Ishikawa (cell line): Measurements from ENCODE around the gene NT5C2.

Experiments used
- CEBPB ChIP-seq: IDR thresholded peaks from 2 replicates; pipeline ENCODE4 v1.6.1; 2012
- CREB1 ChIP-seq: IDR thresholded peaks from 2 replicates; pipeline ENCODE4 v1.6.1; 2012; ENCODE audit warnings: low read depth
- EGR1 ChIP-seq: IDR thresholded peaks from 2 replicates; pipeline ENCODE4 v1.6.1; 2012
- EP300 ChIP-seq: IDR thresholded peaks from 2 replicates; pipeline ENCODE4 v1.6.1; 2012; ENCODE audit warnings: borderline replicate concordance
- FOXM1 ChIP-seq: IDR thresholded peaks from 2 replicates; pipeline ENCODE4 v1.6.1; 2012; ENCODE audit warnings: low read depth, borderline replicate concordance
- NFIC ChIP-seq: IDR thresholded peaks from 2 replicates; pipeline ENCODE4 v1.6.1; 2012
- RAD21 ChIP-seq: IDR thresholded peaks from 2 replicates; pipeline ENCODE4 v1.6.1; 2012; ENCODE audit warnings: low read depth
- TAF1 ChIP-seq: IDR thresholded peaks from 2 replicates; pipeline ENCODE4 v1.6.1; 2012; ENCODE audit warnings: low read depth, mild to moderate bottlenecking
- TCF12 ChIP-seq: IDR thresholded peaks from 2 replicates; pipeline ENCODE4 v1.6.1; 2012; ENCODE audit warnings: low read depth
- TEAD4 ChIP-seq: IDR thresholded peaks from 2 replicates; pipeline ENCODE4 v1.6.1; 2012
- USF1 ChIP-seq: IDR thresholded peaks from 2 replicates; pipeline ENCODE4 v1.6.1; 2012
- YY1 ChIP-seq: IDR thresholded peaks from 2 replicates; pipeline ENCODE4 v1.6.1; 2012; ENCODE audit warnings: low read depth
- ZBTB7A ChIP-seq: IDR thresholded peaks from 2 replicates; pipeline ENCODE4 v1.6.1; 2012; ENCODE audit warnings: low read depth
- TF ChIP-seq, protein P1 (sequence below): IDR thresholded peaks from 2 replicates; pipeline ENCODE4 v1.6.1; 2012
- TF ChIP-seq, protein P2 (sequence below): IDR thresholded peaks from 2 replicates; pipeline ENCODE4 v1.6.1; 2012; ENCODE audit warnings: low read depth, mild to moderate bottlenecking

NT5C2 gene

DNA sequence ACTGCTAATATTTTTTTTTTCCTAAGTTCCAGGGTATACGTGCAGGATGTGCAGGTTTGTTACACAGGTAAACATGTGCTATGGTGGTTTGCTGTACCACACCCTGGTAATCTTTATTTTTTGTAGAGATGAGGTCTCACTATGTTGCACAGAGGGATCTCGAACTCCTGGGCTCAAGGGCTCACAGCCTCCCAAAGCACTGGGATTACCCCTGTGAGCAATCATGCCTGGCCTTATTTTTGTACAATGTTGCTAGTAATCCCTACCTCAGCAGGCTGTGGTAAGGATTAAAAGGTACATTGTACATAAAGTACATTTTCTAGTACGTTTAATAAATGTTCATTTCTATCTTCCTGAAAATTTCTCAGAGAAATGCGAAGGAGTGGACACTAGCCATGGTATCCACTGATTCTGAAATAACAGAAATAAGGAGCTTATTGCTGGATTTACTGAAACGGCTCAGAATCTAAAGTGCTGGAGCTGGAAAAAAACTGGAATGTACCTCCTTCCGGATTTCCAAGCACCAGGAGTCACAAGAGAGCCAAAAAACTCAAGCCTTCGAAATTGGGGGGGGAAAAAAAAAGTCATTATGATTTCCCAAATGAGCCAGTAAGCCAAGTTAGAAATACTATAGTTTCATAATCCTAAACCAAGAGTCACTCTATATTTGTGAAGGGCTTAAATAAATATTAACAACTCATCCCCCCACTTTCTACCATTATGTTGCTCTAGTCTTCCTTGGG is 69.6 kb downstream of the NT5C2 start:
- TF ChIP-seq EP300 (no peak), CREB1 (no peak), NFIC (no peak), RAD21 (no peak), TAF1 (no peak), TCF12 (no peak), EGR1 (no peak), YY1 (no peak), USF1 (no peak), ZBTB7A (no peak), CEBPB (no peak)
- TF ChIP-seq, protein P1, sequence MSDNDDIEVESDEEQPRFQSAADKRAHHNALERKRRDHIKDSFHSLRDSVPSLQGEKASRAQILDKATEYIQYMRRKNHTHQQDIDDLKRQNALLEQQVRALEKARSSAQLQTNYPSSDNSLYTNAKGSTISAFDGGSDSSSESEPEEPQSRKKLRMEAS = no peak
- TF ChIP-seq, protein P2, sequence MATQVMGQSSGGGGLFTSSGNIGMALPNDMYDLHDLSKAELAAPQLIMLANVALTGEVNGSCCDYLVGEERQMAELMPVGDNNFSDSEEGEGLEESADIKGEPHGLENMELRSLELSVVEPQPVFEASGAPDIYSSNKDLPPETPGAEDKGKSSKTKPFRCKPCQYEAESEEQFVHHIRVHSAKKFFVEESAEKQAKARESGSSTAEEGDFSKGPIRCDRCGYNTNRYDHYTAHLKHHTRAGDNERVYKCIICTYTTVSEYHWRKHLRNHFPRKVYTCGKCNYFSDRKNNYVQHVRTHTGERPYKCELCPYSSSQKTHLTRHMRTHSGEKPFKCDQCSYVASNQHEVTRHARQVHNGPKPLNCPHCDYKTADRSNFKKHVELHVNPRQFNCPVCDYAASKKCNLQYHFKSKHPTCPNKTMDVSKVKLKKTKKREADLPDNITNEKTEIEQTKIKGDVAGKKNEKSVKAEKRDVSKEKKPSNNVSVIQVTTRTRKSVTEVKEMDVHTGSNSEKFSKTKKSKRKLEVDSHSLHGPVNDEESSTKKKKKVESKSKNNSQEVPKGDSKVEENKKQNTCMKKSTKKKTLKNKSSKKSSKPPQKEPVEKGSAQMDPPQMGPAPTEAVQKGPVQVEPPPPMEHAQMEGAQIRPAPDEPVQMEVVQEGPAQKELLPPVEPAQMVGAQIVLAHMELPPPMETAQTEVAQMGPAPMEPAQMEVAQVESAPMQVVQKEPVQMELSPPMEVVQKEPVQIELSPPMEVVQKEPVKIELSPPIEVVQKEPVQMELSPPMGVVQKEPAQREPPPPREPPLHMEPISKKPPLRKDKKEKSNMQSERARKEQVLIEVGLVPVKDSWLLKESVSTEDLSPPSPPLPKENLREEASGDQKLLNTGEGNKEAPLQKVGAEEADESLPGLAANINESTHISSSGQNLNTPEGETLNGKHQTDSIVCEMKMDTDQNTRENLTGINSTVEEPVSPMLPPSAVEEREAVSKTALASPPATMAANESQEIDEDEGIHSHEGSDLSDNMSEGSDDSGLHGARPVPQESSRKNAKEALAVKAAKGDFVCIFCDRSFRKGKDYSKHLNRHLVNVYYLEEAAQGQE = no peak

GRCh38 chr10:103120977-103121735 is 71.9 kb downstream of the NT5C2 start:
- TF ChIP-seq YY1 = no peak
- TF ChIP-seq CEBPB = peak; percentile 29; the same call in 1 of the 2 replicates

- TF ChIP-seq CREB1 (no peak), FOXM1 (no peak), CEBPB (no peak), ZBTB7A (no peak), YY1 (no peak), RAD21 (no peak), TAF1 (no peak), EP300 (no peak)
- TF ChIP-seq, protein P1 = no peak
Measured at GRCh38 chr10:103120546-103120945, 72.5 kb downstream of the NT5C2 start.

- TF ChIP-seq, protein P1 = no peak
- TF ChIP-seq YY1 (no peak), TAF1 (no peak), EP300 (no peak), TCF12 (no peak), ZBTB7A (no peak), CEBPB (no peak), EGR1 (no peak), NFIC (no peak)
Measured at GRCh38 chr10:103117247-103117646, 75.8 kb downstream of the NT5C2 start.

- TF ChIP-seq CEBPB (no peak), FOXM1 (no peak), USF1 (no peak), TCF12 (no peak), EGR1 (no peak), RAD21 (no peak), NFIC (no peak), TAF1 (no peak), YY1 (no peak), ZBTB7A (no peak), TEAD4 (no peak)
- TF ChIP-seq, protein P1 = no peak
Measured at GRCh38 chr10:103114876-103115275, 78.2 kb downstream of the NT5C2 start.

DNA sequence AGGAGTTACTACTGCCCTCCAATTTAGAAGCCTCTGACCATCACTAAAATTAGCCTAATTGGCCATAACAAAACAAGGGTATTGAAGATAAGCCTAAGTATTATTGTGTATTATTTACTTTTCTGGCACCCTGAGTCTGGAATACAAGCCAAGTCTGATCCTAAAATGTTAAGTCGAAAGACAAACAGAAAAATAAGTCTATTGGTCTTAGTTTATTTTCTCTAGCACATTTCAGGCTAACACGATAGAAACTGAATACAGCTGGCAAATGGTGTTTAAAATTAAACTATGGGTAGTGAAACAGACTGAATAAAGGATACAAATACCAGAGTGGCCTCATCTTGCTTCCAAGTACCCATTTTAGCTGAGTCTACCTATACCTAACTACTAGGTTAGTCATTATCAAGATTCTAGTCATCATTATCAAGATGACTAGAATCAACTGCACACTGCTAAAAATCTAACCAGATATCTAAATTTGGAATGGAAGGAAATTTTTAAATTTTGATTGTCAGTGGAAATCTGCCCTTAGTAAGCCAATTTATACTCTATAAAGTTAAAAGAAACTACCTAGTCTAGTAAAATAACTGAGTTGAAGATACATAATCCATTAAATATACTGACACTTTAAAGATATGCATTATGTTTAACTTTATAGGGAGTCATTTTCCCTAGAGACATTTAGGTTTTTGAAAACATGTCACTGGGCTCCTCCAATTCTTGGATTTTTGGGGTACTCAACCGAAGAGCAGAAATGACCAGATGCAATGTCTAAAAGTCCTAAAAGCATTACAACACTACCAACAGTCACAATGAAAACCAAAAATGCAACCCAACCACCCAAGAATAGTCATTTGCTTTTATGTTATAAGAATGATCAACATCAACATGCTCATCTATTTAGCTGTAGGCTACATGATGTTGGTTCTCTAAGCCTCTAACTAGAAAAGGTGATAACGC is 80.9 kb downstream of the NT5C2 start:
- TF ChIP-seq CREB1 = no peak
- no peak for TF ChIP-seq ZBTB7A
- no peak for TF ChIP-seq CEBPB
- no peak for TF ChIP-seq NFIC
- TF ChIP-seq EP300 = no peak
- TF ChIP-seq, protein P2 = no peak
- TF ChIP-seq, protein P1 = no peak
- TF ChIP-seq YY1 = no peak
- TF ChIP-seq TEAD4 = no peak
- no peak for TF ChIP-seq TAF1
